HepG2 (cell line): ENCODE results near the gene TPPP2. TPM values are rescaled to one million over a fixed set of nuclear protein-coding genes. Genes with fewer than 3 reads are reported as not detected.

Source experiments
- DNMT1 ChIP-seq: sonication (generic); formaldehyde crosslinking; IDR thresholded peaks from 2 replicates; pipeline ENCODE4 v1.5.1; 2020; ENCODE audit warnings: mild to moderate bottlenecking, missing genetic modification reagents
- FOXC1 ChIP-seq: sonication (generic); formaldehyde crosslinking; IDR thresholded peaks from 2 replicates; pipeline ENCODE4 v1.8.0; 2022; ENCODE audit warnings: mild to moderate bottlenecking, missing genetic modification reagents, borderline replicate concordance
- HDAC1 ChIP-seq: sonication (generic); formaldehyde crosslinking; IDR thresholded peaks from 2 replicates; pipeline ENCODE4 v1.5.1; 2020; ENCODE audit warnings: mild to moderate bottlenecking, missing genetic modification reagents
- HNF4A ChIP-seq: sonication (generic); formaldehyde crosslinking; IDR thresholded peaks from 2 replicates; pipeline ENCODE4 v1.4.0; 2020; ENCODE audit warnings: missing genetic modification reagents
- KAT7 ChIP-seq: IDR thresholded peaks from 2 replicates; pipeline ENCODE4 v1.6.1; 2018; ENCODE audit warnings: borderline replicate concordance, missing compliant biosample characterization
- NFE2L1 ChIP-seq: sonication (generic); formaldehyde crosslinking; IDR thresholded peaks from 2 replicates; pipeline ENCODE4 v1.4.0; 2020; ENCODE audit warnings: missing genetic modification reagents, mild to moderate bottlenecking, borderline replicate concordance
- REL ChIP-seq: sonication (generic); formaldehyde crosslinking; conservative IDR thresholded peaks from 2 replicates; pipeline ENCODE4 v1.8.0; 2022; ENCODE audit warnings: mild to moderate bottlenecking, missing genetic modification reagents, moderate library complexity
- RFX3 ChIP-seq: IDR thresholded peaks from 2 replicates; pipeline ENCODE4 v1.6.1; 2016; ENCODE audit warnings: missing biosample characterization, missing genetic modification reagents
- ZBTB7B ChIP-seq: sonication (generic); formaldehyde crosslinking; IDR thresholded peaks from 2 replicates; pipeline ENCODE4 v1.4.0; 2020; ENCODE audit warnings: missing genetic modification reagents
- ZMYM4 ChIP-seq: sonication (generic); formaldehyde crosslinking; IDR thresholded peaks from 2 replicates; pipeline ENCODE4 v1.8.1; 2023; ENCODE audit warnings: mild to moderate bottlenecking, missing genetic modification reagents
- ZNF12 ChIP-seq: sonication (generic); formaldehyde crosslinking; IDR thresholded peaks from 2 replicates; pipeline ENCODE4 v1.5.0; 2020; ENCODE audit warnings: missing genetic modification reagents
- ZNF253 ChIP-seq: sonication (generic); formaldehyde crosslinking; IDR thresholded peaks from 2 replicates; pipeline ENCODE4 v1.8.0; 2022; ENCODE audit warnings: mild to moderate bottlenecking, missing genetic modification reagents, borderline replicate concordance
- ZNF317 ChIP-seq: sonication (generic); formaldehyde crosslinking; IDR thresholded peaks from 2 replicates; pipeline ENCODE4 v1.5.0; 2020; ENCODE audit warnings: mild to moderate bottlenecking, missing genetic modification reagents
- ZNF562 ChIP-seq: sonication (generic); formaldehyde crosslinking; IDR thresholded peaks from 2 replicates; pipeline ENCODE4 v1.8.0; 2022; ENCODE audit warnings: missing genetic modification reagents, borderline replicate concordance
- ZNF879 ChIP-seq: sonication (generic); formaldehyde crosslinking; IDR thresholded peaks from 2 replicates; pipeline ENCODE4 v1.8.1; 2023; ENCODE audit warnings: missing genetic modification reagents
- polyA plus RNA-seq, 8 experiments: library from polyadenylated mRNA; depleted of rRNA in 3 of 8; stranded (reverse) in 7 of 8; unstranded in 1 of 8; fragments of >200 nt; fragmentation: Illumina TruSeq in 4 of 8; extraction: Trizol in 4 of 8; gene quantifications; 2 replicates each; pipeline versions ENCODE4 v1.2.1 to v1.2.3, GENCODE V29; 2011 to 2016; ENCODE audit warnings: low read depth in 4 of 8, missing spikeins in 1 of 8, mixed read lengths in 1 of 8; ENCODE audit not compliant: insufficient read depth in 1 of 8
- total RNA-seq, 5 experiments: library from RNA; depleted of rRNA; stranded (reverse); fragments of >200 nt; fragmentation: Illumina TruSeq; extraction: Trizol; gene quantifications; 2 replicates each; pipeline ENCODE4 v1.2.3, GENCODE V29; 2016; ENCODE audit warnings: low read depth in 1 of 5
- TF ChIP-seq, protein P1 (sequence below): sonication (generic); formaldehyde crosslinking; IDR thresholded peaks from 2 replicates; pipeline ENCODE4 v1.4.0; 2020; ENCODE audit warnings: low read depth, missing genetic modification reagents
- TF ChIP-seq, protein P2 (sequence below), 2 experiments: sonication (generic) in 1 of 2; formaldehyde crosslinking in 1 of 2; IDR thresholded peaks; 2 replicates each; pipeline versions ENCODE4 v1.5.1 to v1.6.1; 2011 to 2020; ENCODE audit warnings: borderline replicate concordance in 1 of 2, low read depth in 1 of 2, low read length in 1 of 2, mild to moderate bottlenecking in 1 of 2, missing genetic modification reagents in 1 of 2, moderate library complexity in 1 of 2
- TF ChIP-seq, protein P3 (sequence below): sonication (generic); formaldehyde crosslinking; IDR thresholded peaks from 2 replicates; pipeline ENCODE4 v1.4.0; 2020; ENCODE audit warnings: missing genetic modification reagents
- TF ChIP-seq, protein P4 (sequence below): sonication (generic); formaldehyde crosslinking; IDR thresholded peaks from 2 replicates; pipeline ENCODE4 v1.4.0; 2020; ENCODE audit warnings: missing genetic modification reagents, borderline replicate concordance
- TF ChIP-seq, protein P5 (sequence below): sonication (generic); formaldehyde crosslinking; IDR thresholded peaks from 2 replicates; pipeline ENCODE4 v1.4.0; 2020; ENCODE audit warnings: mild to moderate bottlenecking, missing genetic modification reagents

TPPP2 gene
- total and polyA plus RNA-seq, 2 of the 13 experiments (the other 11 are each of a cell fraction or from before 2014, with no cell fraction given): 0.58 to 4.2 TPM

DNA sequence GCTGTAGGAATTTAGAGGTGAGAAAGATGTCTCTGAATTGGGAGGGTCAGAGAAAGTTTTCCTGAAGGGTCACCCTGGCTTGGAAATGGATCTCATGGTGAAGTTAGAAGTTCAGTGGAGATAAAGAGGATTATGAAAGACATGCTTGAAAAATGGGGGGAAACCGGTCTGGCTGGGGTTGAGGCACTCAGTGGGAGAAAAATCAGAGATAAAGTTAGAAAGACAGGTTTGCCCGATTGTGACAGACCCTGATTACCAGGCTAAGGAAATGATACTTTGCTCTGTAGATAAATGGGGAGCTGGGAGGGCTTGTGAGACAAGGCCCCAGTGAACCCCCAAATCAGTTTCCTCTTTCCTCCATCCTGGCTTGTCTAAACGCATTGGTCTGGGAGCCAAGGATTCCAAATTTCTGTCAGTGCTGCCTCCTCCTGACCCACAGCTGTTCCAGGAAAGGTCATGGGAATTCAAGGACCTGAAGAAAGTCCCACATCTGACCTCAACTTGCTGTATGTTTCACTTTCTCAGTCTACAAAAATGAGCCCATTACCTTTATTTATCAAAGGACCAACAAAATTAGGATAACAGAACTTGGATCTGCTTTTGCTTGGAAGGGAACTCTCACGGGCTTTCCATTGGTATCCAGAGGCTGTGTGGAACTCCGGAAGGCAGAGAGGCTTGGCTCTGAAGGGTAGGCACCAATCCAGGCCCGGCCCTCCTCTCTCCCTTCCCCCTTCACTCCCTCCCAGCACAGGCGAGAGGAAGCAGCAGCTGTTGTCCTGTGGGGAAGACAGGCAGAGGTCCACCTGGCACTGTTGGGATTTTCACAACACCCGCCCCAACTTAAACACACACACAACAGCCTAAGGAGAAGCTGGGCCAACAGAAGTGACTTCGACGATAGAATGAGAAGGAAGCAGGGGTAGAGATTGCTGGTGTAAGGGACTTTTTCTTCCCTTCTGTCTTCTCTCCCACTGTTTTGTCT is 8.7 kb downstream of the TPPP2 start (continued):
- TF ChIP-seq, protein P1, sequence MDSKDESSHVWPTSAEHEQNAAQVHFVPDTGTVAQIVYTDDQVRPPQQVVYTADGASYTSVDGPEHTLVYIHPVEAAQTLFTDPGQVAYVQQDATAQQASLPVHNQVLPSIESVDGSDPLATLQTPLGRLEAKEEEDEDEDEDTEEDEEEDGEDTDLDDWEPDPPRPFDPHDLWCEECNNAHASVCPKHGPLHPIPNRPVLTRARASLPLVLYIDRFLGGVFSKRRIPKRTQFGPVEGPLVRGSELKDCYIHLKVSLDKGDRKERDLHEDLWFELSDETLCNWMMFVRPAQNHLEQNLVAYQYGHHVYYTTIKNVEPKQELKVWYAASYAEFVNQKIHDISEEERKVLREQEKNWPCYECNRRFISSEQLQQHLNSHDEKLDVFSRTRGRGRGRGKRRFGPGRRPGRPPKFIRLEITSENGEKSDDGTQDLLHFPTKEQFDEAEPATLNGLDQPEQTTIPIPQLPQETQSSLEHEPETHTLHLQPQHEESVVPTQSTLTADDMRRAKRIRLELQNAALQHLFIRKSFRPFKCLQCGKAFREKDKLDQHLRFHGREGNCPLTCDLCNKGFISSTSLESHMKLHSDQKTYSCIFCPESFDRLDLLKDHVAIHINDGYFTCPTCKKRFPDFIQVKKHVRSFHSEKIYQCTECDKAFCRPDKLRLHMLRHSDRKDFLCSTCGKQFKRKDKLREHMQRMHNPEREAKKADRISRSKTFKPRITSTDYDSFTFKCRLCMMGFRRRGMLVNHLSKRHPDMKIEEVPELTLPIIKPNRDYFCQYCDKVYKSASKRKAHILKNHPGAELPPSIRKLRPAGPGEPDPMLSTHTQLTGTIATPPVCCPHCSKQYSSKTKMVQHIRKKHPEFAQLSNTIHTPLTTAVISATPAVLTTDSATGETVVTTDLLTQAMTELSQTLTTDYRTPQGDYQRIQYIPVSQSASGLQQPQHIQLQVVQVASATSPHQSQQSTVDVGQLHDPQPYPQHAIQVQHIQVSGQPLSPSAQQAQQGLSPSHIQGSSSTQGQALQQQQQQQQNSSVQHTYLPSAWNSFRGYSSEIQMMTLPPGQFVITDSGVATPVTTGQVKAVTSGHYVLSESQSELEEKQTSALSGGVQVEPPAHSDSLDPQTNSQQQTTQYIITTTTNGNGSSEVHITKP (CRISPR knock-in tag): 0 out of 2 replicates have a peak, but pooled peaks have one; percentile 34
- no peak for TF ChIP-seq NFE2L1
- TF ChIP-seq RFX3 (CRISPR knock-in tag): no peak
- TF ChIP-seq, protein P2, sequence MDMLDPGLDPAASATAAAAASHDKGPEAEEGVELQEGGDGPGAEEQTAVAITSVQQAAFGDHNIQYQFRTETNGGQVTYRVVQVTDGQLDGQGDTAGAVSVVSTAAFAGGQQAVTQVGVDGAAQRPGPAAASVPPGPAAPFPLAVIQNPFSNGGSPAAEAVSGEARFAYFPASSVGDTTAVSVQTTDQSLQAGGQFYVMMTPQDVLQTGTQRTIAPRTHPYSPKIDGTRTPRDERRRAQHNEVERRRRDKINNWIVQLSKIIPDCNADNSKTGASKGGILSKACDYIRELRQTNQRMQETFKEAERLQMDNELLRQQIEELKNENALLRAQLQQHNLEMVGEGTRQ (IDR thresholded peaks at IDR 0.05; ENCODE audit: low read depth, low read length): no peak
- TF ChIP-seq, protein P2 (CRISPR knock-in tag; IDR thresholded peaks at IDR 0.05; ENCODE audit: borderline replicate concordance): no peak
- TF ChIP-seq, protein P3, sequence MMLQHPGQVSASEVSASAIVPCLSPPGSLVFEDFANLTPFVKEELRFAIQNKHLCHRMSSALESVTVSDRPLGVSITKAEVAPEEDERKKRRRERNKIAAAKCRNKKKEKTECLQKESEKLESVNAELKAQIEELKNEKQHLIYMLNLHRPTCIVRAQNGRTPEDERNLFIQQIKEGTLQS (CRISPR knock-in tag): 0 out of 2 replicates have a peak, but pooled peaks have one; percentile 3
- peak; percentile 56; the same call in 1 of the 2 replicates for TF ChIP-seq ZNF12 (CRISPR knock-in tag)
- TF ChIP-seq ZNF562: no peak
- TF ChIP-seq DNMT1 (CRISPR knock-in tag): no peak
- TF ChIP-seq, protein P4, sequence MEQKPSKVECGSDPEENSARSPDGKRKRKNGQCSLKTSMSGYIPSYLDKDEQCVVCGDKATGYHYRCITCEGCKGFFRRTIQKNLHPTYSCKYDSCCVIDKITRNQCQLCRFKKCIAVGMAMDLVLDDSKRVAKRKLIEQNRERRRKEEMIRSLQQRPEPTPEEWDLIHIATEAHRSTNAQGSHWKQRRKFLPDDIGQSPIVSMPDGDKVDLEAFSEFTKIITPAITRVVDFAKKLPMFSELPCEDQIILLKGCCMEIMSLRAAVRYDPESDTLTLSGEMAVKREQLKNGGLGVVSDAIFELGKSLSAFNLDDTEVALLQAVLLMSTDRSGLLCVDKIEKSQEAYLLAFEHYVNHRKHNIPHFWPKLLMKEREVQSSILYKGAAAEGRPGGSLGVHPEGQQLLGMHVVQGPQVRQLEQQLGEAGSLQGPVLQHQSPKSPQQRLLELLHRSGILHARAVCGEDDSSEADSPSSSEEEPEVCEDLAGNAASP (CRISPR knock-in tag): peak; percentile 30; the same call in 1 of the 2 replicates
- TF ChIP-seq, protein P5, sequence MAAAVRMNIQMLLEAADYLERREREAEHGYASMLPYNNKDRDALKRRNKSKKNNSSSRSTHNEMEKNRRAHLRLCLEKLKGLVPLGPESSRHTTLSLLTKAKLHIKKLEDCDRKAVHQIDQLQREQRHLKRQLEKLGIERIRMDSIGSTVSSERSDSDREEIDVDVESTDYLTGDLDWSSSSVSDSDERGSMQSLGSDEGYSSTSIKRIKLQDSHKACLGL (CRISPR knock-in tag): 0 out of 2 replicates have a peak, but pooled peaks have one; percentile 33
- TF ChIP-seq HDAC1: 0 out of 2 replicates have a peak, but pooled peaks have one; percentile 17
- TF ChIP-seq ZNF253 (CRISPR knock-in tag): no peak
- no peak for TF ChIP-seq KAT7 (CRISPR knock-in tag)
- TF ChIP-seq FOXC1: no peak
- TF ChIP-seq ZNF317: no peak
- peak; percentile 24; the same call in 1 of the 2 replicates for TF ChIP-seq ZMYM4
- TF ChIP-seq REL (CRISPR knock-in tag): no peak
- 0 out of 2 replicates have a peak, but pooled peaks have one; percentile 24 for TF ChIP-seq HNF4A
- no peak for TF ChIP-seq ZNF879 (CRISPR knock-in tag)
- TF ChIP-seq ZBTB7B: no peak; the same call in 1 of the 2 replicates
